Stimulated activated CD8-positive, alpha-beta memory T cell treated with anti-CD3 and anti-CD28 coated beads, Interleukin-15, amount 100 ng/mL, for 1 hour (primary cell): Measurements from ENCODE around the gene TREML4.

Experiments used
- DNase-seq: peaks from one replicate; pipeline ENCODE4 v3.0.0-alpha.2; 2020; ENCODE audit warnings: low read depth

The TREML4 gene

DNA sequence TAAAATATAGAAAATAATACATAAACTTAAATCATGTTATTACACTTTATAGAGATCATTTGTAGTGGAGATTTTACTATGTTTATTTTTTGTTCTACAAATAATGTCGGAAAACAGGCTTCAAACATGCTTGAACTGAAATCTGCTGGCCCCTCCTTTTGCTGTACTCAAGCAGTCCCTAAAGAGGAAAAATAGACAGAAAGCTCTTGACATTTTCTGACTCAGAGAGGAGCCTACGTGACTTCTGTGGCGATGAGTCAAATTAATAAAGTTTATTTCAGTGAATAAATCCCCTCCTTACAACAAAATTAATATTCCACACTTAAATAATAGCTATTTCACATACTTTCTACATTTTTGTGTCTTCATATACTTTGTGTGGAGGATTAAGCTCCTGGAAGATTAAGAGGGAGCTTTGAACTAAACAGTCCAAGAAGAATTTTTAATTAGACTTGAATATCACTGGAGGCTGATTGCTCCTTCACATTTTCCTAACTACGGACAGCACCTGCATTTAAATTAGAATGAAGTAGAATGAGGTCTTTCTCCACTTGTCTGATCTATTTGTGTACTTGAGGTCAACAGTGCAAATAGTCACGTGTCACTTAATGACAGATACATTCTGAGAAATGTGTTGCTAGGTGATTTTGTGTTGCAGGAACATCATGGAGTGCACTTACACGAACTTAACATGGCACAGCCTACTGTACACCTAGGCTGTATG, 60.0 kb downstream of the TREML4 start:
- DNase-seq, result no peak
